GM23338 (cell line): ENCODE measurements around the gene CRIP3.

Experiments
- CREB1 ChIP-seq: fragments of 250-450 bp; sonication (Bioruptor Pico); IDR thresholded peaks from 2 replicates; pipeline ENCODE4 v1.5.0; 2020; ENCODE audit warnings: low read depth, mild to moderate bottlenecking, moderate library complexity
- EZH2 ChIP-seq: fragments of 200-600 bp; sonication (generic); IDR thresholded peaks from one replicate; pipeline ENCODE4 v1.8.0; 2017; ENCODE audit warnings: antibody characterized with exemption, mild to moderate bottlenecking, low read depth; ENCODE audit not compliant: unreplicated experiment
- EZH2phosphoT487 ChIP-seq: fragments of 200-600 bp; sonication (generic); IDR thresholded peaks from one replicate; pipeline ENCODE4 v1.8.1; 2018; ENCODE audit warnings: antibody characterized with exemption; ENCODE audit not compliant: unreplicated experiment
- JUNB ChIP-seq: IDR thresholded peaks from one replicate; pipeline ENCODE4 v1.6.1; 2016; ENCODE audit warnings: antibody characterized with exemption; ENCODE audit not compliant: unreplicated experiment
- NANOG ChIP-seq: IDR thresholded peaks from 2 replicates; pipeline ENCODE4 v1.6.1; 2016; ENCODE audit warnings: antibody characterized with exemption, borderline replicate concordance
- POLR2AphosphoS5 ChIP-seq: IDR thresholded peaks from 2 replicates; pipeline ENCODE4 v1.6.1; 2016; ENCODE audit warnings: antibody characterized with exemption, low read depth
- STAT1 ChIP-seq: IDR thresholded peaks from one replicate; pipeline ENCODE4 v1.6.1; 2016; ENCODE audit warnings: antibody characterized with exemption; ENCODE audit not compliant: unreplicated experiment
- ZNF331 ChIP-seq: fragments of 250-450 bp; sonication (Bioruptor Pico); IDR thresholded peaks from 2 replicates; pipeline ENCODE4 v1.5.0; 2020; ENCODE audit warnings: low read depth, mild to moderate bottlenecking, moderate library complexity
- TF ChIP-seq, protein P1 (sequence below), 2 experiments: fragments of 200-600 bp in 1 of 2; sonication (generic) in 1 of 2; conservative IDR thresholded peaks; 2 replicates each; pipeline versions ENCODE4 v1.5.1 to v1.6.1; 2016 to 2017; ENCODE audit warnings: antibody characterized with exemption in 2 of 2, low read depth in 2 of 2, mild to moderate bottlenecking in 2 of 2, moderate library complexity in 1 of 2
- TF ChIP-seq, protein P2 (sequence below): IDR thresholded peaks from one replicate; pipeline ENCODE4 v1.6.1; 2018; ENCODE audit warnings: antibody characterized with exemption; ENCODE audit not compliant: unreplicated experiment
- TF ChIP-seq, protein P3 (sequence below): IDR thresholded peaks from 2 replicates; pipeline ENCODE4 v1.6.1; 2016; ENCODE audit warnings: antibody characterized with exemption

DNA sequence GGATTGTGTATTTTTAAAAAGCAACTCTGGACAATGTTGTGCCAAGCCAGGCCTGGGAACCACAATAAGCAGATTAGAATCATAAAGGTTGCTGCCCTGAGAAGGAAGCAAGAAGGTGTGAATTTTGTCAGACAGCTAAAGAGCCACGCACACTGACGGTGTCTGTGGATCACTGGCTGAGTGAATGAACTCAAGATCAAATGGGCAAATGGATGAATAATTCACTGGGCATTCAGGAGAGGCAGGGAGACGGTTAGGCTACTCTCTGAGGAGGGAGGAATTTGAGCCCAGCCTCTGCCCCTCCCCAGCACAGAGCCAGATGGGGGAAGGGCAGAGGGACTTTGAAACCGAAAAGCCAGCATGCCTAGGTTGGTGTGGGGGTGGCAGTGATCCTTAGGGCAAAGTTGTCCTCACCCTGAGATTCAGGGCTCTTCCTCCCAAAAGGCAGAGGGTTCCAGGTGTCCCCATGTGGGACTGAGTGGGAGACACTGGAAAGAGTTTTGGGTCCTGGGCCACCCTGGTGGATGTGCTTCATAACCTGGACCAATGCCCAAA, 30.0 kb downstream of the CRIP3 start:
- TF ChIP-seq CREB1 (no peak), EZH2 (no peak), ZNF331 (CRISPR knock-in tag) (no peak), EZH2phosphoT487 (no peak), JUNB (no peak), NANOG (no peak), POLR2AphosphoS5 (no peak), STAT1 (no peak)
- TF ChIP-seq, protein P1, sequence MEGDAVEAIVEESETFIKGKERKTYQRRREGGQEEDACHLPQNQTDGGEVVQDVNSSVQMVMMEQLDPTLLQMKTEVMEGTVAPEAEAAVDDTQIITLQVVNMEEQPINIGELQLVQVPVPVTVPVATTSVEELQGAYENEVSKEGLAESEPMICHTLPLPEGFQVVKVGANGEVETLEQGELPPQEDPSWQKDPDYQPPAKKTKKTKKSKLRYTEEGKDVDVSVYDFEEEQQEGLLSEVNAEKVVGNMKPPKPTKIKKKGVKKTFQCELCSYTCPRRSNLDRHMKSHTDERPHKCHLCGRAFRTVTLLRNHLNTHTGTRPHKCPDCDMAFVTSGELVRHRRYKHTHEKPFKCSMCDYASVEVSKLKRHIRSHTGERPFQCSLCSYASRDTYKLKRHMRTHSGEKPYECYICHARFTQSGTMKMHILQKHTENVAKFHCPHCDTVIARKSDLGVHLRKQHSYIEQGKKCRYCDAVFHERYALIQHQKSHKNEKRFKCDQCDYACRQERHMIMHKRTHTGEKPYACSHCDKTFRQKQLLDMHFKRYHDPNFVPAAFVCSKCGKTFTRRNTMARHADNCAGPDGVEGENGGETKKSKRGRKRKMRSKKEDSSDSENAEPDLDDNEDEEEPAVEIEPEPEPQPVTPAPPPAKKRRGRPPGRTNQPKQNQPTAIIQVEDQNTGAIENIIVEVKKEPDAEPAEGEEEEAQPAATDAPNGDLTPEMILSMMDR (conservative IDR thresholded peaks at IDR 0.05; ENCODE audit: low read depth in 2 of 2) = no peak
- TF ChIP-seq, protein P2, sequence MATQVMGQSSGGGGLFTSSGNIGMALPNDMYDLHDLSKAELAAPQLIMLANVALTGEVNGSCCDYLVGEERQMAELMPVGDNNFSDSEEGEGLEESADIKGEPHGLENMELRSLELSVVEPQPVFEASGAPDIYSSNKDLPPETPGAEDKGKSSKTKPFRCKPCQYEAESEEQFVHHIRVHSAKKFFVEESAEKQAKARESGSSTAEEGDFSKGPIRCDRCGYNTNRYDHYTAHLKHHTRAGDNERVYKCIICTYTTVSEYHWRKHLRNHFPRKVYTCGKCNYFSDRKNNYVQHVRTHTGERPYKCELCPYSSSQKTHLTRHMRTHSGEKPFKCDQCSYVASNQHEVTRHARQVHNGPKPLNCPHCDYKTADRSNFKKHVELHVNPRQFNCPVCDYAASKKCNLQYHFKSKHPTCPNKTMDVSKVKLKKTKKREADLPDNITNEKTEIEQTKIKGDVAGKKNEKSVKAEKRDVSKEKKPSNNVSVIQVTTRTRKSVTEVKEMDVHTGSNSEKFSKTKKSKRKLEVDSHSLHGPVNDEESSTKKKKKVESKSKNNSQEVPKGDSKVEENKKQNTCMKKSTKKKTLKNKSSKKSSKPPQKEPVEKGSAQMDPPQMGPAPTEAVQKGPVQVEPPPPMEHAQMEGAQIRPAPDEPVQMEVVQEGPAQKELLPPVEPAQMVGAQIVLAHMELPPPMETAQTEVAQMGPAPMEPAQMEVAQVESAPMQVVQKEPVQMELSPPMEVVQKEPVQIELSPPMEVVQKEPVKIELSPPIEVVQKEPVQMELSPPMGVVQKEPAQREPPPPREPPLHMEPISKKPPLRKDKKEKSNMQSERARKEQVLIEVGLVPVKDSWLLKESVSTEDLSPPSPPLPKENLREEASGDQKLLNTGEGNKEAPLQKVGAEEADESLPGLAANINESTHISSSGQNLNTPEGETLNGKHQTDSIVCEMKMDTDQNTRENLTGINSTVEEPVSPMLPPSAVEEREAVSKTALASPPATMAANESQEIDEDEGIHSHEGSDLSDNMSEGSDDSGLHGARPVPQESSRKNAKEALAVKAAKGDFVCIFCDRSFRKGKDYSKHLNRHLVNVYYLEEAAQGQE = no peak
- TF ChIP-seq, protein P3, sequence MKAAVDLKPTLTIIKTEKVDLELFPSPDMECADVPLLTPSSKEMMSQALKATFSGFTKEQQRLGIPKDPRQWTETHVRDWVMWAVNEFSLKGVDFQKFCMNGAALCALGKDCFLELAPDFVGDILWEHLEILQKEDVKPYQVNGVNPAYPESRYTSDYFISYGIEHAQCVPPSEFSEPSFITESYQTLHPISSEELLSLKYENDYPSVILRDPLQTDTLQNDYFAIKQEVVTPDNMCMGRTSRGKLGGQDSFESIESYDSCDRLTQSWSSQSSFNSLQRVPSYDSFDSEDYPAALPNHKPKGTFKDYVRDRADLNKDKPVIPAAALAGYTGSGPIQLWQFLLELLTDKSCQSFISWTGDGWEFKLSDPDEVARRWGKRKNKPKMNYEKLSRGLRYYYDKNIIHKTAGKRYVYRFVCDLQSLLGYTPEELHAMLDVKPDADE = no peak
